Measurements from ENCODE around the gene GALNT10. TPM values are rescaled to one million over a fixed set of nuclear protein-coding genes. Genes with fewer than 3 reads are reported as not detected.

The GALNT10 gene
- polyA plus RNA-seq, 1 donor (not counting 4 experiments of a cell fraction or from before 2014, with no cell fraction given), result 17.9 TPM

DNA sequence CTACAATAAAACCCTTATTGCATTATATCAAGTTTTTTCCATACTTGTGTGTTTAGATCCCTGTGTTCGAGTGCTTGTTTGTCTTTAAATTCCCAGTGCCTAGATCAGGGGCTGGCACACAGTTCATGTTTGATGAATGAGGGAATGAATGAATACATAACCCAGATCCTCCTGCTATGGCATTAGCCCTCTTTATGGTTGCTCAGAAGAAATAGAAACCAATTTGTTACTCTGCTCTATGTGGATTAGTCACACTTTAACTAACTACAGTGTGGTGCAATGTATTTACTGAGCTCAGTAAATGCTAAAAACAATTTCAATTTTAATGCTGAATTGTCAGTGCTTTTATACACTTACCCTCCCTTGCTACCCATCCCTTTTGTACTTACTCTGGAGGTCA, 16.4 kb upstream of the GALNT10 start:
- Histone ChIP-seq H4K20me1 (ENCODE audit: control insufficient read depth, extremely low read depth, insufficient read depth, low read length) (no peaks in the 10 kb centered on the region), H2AFZ (ENCODE audit: control insufficient read depth, low read length) (no peak overlapping the region), H3K4me2 (ENCODE audit: control insufficient read depth, extremely low read depth, insufficient read depth, low read depth, low read length) (no peak overlapping the region), H3K9me1 (ENCODE audit: control insufficient read depth, extremely low read depth, insufficient read depth, low read length) (no peaks in the 10 kb centered on the region), H3K9me3 (ENCODE audit: control insufficient read depth, low read depth, low read length) (no peaks in the 10 kb centered on the region), H3K4me3 (ENCODE audit: control insufficient read depth in 2 of 3, extremely low read depth in 1 of 3, insufficient read depth in 2 of 3, low read depth in 1 of 3, low read length in 3 of 3) (no peak overlapping the region), H3K9ac (ENCODE audit: control insufficient read depth, extremely low read depth, insufficient read depth, low read length) (no peak overlapping the region), H3K4me1 (ENCODE audit: control insufficient read depth, extremely low read depth, insufficient read depth, low read length) (no peaks in the 10 kb centered on the region), H3K27ac (ENCODE audit: control insufficient read depth, insufficient read depth, low read length) (no peak overlapping the region), H3K27me3 (ENCODE audit: control insufficient read depth, extremely low read depth, insufficient read depth, low read length) (no peaks in the 10 kb centered on the region), H3K36me3 (ENCODE audit: control insufficient read depth in 2 of 2, extremely low read depth in 1 of 2, insufficient read depth in 2 of 2, low read length in 2 of 2) (no peaks in the 10 kb centered on the region), H3K79me2 (ENCODE audit: control insufficient read depth, insufficient read depth, low read length) (no peaks in the 10 kb centered on the region)
- dilution Hi-C loops (cut with MboI; ENCODE audit: extremely low pct_ligation_motif_present, low sequenced_read_pairs), result no loop called here
- DNase-seq (ENCODE audit: low read depth, low spot score), result no peak
- TF ChIP-seq EZH2 (IDR thresholded peaks at IDR 0.05; ENCODE audit: low read length), result no peak
- TF ChIP-seq, protein P1, sequence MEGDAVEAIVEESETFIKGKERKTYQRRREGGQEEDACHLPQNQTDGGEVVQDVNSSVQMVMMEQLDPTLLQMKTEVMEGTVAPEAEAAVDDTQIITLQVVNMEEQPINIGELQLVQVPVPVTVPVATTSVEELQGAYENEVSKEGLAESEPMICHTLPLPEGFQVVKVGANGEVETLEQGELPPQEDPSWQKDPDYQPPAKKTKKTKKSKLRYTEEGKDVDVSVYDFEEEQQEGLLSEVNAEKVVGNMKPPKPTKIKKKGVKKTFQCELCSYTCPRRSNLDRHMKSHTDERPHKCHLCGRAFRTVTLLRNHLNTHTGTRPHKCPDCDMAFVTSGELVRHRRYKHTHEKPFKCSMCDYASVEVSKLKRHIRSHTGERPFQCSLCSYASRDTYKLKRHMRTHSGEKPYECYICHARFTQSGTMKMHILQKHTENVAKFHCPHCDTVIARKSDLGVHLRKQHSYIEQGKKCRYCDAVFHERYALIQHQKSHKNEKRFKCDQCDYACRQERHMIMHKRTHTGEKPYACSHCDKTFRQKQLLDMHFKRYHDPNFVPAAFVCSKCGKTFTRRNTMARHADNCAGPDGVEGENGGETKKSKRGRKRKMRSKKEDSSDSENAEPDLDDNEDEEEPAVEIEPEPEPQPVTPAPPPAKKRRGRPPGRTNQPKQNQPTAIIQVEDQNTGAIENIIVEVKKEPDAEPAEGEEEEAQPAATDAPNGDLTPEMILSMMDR (optimal IDR thresholded peaks at IDR 0.05 in 1 of 3, IDR thresholded peaks at IDR 0.05 in 1 of 3, conservative IDR thresholded peaks at IDR 0.05 in 1 of 3; ENCODE audit: extremely low read depth in 1 of 3, insufficient read depth in 2 of 3, low read length in 3 of 3), result no peak
- no peak for FAIRE-seq

DNA sequence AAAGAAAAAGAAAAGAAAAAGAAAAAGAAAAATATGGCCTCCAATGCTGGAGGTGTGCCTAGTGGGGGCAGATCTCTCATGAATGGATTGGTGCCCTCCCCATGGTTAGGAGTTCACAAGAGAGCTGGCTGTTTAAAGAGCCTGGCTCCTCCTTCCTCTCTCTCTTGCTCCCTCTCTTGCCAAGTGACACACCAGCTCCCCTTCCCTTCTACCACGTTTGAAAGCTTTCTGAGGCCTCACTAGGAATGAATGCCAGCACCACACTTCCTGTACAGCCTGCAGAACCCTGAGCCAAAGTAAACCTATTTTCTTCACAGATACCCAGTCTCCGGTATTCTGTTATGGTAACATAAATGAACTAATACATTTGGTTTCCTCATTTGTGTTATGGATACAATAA, 14.4 kb upstream of the GALNT10 start:
- H3K9ac ChIP-seq (ENCODE audit: control insufficient read depth, extremely low read depth, insufficient read depth, low read length), result no peak overlapping the region
- no peak for DNase-seq (ENCODE audit: low read depth, low spot score)
- no peaks in the 10 kb centered on the region for H3K79me2 ChIP-seq (ENCODE audit: control insufficient read depth, insufficient read depth, low read length)
- no peak overlapping the region for H3K4me2 ChIP-seq (ENCODE audit: control insufficient read depth, extremely low read depth, insufficient read depth, low read depth, low read length)
- no peak for FAIRE-seq
- H3K4me3 ChIP-seq (ENCODE audit: control insufficient read depth in 2 of 3, extremely low read depth in 1 of 3, insufficient read depth in 2 of 3, low read depth in 1 of 3, low read length in 3 of 3), result no peak overlapping the region
- H2AFZ ChIP-seq (ENCODE audit: control insufficient read depth, low read length), result no peak overlapping the region
- H3K27ac ChIP-seq (ENCODE audit: control insufficient read depth, insufficient read depth, low read length), result no peak overlapping the region
- no peaks in the 10 kb centered on the region for H3K9me3 ChIP-seq (ENCODE audit: control insufficient read depth, low read depth, low read length)
- no peaks in the 10 kb centered on the region for H4K20me1 ChIP-seq (ENCODE audit: control insufficient read depth, extremely low read depth, insufficient read depth, low read length)
- H3K4me1 ChIP-seq (ENCODE audit: control insufficient read depth, extremely low read depth, insufficient read depth, low read length), result no peaks in the 10 kb centered on the region
- dilution Hi-C loops (cut with MboI; ENCODE audit: extremely low pct_ligation_motif_present, low sequenced_read_pairs), result no loop called here
- H3K36me3 ChIP-seq (ENCODE audit: control insufficient read depth in 2 of 2, extremely low read depth in 1 of 2, insufficient read depth in 2 of 2, low read length in 2 of 2), result no peaks in the 10 kb centered on the region
- TF ChIP-seq, protein P1 (optimal IDR thresholded peaks at IDR 0.05 in 1 of 3, IDR thresholded peaks at IDR 0.05 in 1 of 3, conservative IDR thresholded peaks at IDR 0.05 in 1 of 3; ENCODE audit: extremely low read depth in 1 of 3, insufficient read depth in 2 of 3, low read length in 3 of 3), result no peak
- no peak for TF ChIP-seq EZH2 (IDR thresholded peaks at IDR 0.05; ENCODE audit: low read length)
- H3K9me1 ChIP-seq (ENCODE audit: control insufficient read depth, extremely low read depth, insufficient read depth, low read length), result no peaks in the 10 kb centered on the region
- H3K27me3 ChIP-seq (ENCODE audit: control insufficient read depth, extremely low read depth, insufficient read depth, low read length), result peaks cover 7% of the 10 kb centered on the region

All from keratinocyte (primary cell).